GM18526 (cell line): ENCODE results near the gene WDTC1.

Experiments used
- POLR2A ChIP-seq: IDR thresholded peaks from 3 replicates; pipeline ENCODE4 v1.6.1; 2011; ENCODE audit not compliant: insufficient read length; ENCODE audit errors: extremely low read depth

Gene WDTC1

GRCh38 chr1:27342778-27343638 lies 108.6 kb downstream of the WDTC1 start:
- TF ChIP-seq POLR2A = no peak

DNA sequence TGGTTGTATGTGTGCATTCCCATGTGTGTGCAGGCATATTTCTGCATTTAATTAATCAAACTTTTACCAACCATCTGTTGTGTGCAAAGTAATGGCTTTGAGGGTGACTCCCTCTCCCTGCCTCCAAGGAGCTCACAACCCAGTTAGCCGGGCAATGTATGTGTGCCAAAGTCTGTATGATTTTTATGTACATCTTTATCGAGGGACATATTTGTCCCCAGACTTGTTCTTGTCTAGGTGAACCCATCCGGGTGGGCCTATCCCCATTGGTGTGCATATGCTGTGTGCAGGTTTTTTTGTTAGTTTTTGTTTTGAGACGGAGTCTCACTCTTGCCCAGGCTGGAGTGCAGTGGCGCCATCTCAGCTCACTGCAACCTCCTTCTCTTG lies 109.2 kb downstream of the WDTC1 start:
- TF ChIP-seq POLR2A = no peak

DNA sequence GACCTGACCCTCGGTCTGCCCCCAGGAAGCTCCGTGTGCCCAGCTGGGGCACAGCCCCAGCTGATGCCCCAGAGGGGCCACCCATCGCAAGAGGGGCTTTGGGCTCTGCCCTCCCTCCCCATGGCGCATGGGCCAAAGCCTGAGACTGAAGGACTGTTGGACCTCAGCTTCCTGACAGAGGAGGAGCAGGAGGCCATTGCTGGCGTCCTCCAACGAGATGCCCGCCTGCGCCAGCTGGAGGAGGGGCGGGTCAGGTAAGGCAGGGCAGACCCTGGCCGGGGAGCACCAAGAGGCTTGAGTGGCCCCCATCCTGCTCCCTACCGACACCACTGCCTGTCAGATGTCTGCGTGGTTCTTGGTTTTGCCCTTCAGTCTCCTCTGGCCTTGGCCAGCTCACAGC lies 110.8 kb downstream of the WDTC1 start:
- TF ChIP-seq POLR2A = no peak

- no peak for TF ChIP-seq POLR2A
Observed at GRCh38 chr1:27346357-27346756, 111.9 kb downstream of the WDTC1 start.

DNA sequence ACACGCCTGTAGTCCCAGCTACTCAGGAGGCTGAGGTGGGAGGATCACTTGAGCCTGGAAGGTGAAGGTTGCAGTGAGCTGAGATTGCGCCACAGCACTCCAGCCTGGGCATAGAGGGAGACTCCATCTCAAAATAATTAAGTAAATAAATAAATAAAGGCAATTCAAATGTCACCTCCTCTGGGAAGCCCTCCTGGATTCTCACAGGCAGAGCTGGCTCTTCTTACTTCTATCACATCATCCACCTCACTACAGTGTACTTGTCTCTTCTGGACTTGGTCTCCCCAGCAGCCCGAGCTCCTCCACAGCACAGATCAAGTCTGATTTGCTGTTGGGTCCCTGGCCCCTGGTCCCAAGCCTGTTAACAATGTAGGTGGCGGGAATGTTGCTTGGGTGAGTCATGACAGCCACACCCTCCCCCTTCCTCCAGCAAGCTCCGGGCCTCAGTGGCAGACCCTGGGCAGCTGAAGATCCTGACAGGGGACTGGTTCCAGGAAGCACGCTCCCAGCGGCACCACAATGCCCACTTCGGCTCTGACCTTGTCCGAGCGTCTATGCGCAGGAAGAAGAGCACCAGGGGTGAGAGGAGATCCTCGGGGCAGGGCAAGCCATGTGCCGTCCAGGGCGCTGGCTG lies 112.7 kb downstream of the WDTC1 start:
- TF ChIP-seq POLR2A = no peak

DNA sequence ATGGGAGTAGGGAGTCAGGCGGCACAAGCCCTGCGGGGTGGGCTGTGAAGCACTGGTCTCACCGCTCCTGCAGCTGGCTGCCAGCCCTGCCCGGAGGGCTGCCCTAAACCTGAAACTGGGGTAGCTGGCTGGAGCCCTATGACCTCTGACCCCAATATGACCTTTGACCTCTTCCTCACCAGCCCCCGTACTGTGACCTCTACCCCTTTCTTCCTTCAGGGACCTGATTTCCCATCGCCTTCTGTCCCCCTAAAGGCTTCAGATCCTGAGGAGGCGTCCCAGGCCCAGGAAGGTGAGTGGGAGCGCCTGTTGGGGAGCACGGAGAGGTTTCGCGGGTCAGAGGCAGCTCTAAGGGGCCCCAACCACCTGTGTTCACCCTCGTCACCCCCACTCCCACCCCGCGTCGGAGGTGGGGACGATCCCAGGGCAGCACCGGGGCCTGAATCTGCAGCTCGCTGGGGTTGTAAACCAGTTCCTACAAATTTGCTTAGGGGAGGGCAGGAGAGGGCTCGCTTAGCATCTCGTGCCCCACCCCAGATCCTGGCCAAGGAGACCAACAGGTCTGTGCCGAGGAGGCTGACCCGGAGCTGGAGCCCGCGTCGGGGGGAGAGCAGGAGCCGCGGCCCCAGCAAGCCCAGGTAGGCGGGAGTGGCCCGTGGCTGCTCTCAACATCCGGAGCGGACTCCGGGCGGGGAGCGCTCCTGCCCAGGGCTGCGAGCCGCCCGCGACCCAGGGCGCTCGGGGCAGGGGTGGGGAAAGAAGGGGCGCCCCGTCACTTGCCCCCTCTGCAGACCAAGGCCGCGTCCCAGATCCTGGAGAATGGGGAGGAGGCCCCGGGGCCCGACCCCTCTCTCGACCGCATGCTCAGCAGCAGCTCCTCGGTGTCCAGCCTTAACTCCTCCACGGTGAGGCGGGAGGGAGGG lies 114.7 kb downstream of the WDTC1 start:
- no peak for TF ChIP-seq POLR2A

- no peak for TF ChIP-seq POLR2A
Observed at GRCh38 chr1:27349784-27350662, 115.6 kb downstream of the WDTC1 start.

- no peak for TF ChIP-seq POLR2A
Observed at GRCh38 chr1:27350663-27351540, 116.5 kb downstream of the WDTC1 start.

- TF ChIP-seq POLR2A = no peak
Observed at GRCh38 chr1:27351541-27352107, 117.2 kb downstream of the WDTC1 start.

GRCh38 chr1:27353166-27353565 lies 118.7 kb downstream of the WDTC1 start:
- TF ChIP-seq POLR2A = no peak

DNA sequence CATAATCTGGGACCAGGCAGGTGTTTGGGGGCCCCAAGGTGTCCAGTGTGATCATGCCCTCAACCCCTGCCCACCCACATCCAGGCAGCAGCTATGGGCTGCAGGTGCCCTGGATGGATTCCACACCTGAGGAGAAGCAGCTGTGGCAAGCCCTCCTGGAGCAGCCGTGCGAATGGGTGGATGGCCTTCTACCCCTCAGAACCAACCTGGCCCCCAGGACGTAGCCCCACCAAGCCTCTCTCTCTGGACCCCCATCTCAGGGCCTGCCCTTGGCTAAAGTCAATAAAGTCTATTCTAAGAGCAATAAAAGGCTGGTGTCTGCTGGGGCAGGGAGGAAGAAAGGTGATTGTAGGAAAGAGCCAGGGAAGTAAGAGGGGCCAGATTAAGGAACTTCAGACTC lies 119.2 kb downstream of the WDTC1 start:
- TF ChIP-seq POLR2A = no peak

- TF ChIP-seq POLR2A = no peak
Observed at GRCh38 chr1:27355683-27356082, 121.3 kb downstream of the WDTC1 start.

DNA sequence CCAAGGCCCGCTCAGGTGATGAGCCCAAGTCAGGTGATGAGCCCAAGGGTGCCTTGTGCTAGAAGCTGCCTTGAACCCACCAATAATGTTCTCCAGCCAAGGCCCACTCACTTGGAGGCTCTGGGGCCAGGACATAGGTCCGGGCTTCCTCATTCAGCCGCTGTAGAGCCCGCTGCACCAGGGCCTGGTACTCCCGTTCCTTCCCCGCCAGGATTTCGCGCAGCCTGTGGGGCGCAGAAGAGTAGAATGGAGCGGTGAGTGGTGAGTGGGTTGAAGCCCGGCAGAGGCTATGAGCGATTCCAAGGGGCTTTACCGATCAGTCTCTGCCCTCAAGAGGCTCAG lies 121.8 kb downstream of the WDTC1 start:
- TF ChIP-seq POLR2A = no peak
